ENCODE measurements around the gene LTA.

DNA sequence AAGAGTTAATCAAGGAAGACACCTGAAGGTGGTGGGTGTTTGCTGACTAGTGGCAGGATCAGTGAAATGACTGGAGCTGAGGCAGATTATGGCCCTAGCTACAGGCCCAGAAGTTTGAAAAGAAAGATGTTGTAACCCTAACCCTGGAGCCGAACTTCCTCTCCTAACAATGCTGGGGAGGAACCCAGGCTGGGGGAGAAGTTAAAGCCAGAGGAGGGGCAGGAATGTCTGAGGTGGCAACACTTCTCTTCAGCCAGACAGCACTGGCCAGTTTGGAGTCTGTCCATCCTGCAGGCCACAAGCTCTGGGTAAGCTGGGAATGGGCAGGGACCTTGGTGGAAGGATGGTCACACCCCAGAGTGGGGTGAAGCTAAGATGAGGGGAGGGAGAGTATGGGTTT, 13.9 kb downstream of the LTA start, which contains the start of gene LST1:
- TF ChIP-seq, protein P1, sequence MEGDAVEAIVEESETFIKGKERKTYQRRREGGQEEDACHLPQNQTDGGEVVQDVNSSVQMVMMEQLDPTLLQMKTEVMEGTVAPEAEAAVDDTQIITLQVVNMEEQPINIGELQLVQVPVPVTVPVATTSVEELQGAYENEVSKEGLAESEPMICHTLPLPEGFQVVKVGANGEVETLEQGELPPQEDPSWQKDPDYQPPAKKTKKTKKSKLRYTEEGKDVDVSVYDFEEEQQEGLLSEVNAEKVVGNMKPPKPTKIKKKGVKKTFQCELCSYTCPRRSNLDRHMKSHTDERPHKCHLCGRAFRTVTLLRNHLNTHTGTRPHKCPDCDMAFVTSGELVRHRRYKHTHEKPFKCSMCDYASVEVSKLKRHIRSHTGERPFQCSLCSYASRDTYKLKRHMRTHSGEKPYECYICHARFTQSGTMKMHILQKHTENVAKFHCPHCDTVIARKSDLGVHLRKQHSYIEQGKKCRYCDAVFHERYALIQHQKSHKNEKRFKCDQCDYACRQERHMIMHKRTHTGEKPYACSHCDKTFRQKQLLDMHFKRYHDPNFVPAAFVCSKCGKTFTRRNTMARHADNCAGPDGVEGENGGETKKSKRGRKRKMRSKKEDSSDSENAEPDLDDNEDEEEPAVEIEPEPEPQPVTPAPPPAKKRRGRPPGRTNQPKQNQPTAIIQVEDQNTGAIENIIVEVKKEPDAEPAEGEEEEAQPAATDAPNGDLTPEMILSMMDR (IDR thresholded peaks at IDR 0.05): no peak
- no peak for TF ChIP-seq EZH2 (IDR thresholded peaks at IDR 0.05; ENCODE audit: borderline replicate concordance, insufficient read depth, low read depth, low read length, poor library complexity, severe bottlenecking)

All from B cell (primary cell).